Frontal cortex (tissue), 4 donors: ENCODE results near the gene TRAPPC12. TPM values are rescaled to one million over a fixed set of nuclear protein-coding genes. Genes with fewer than 3 reads are reported as not detected.

Source experiments
- DNase-seq, 2 donors: peaks; one replicate each; pipeline ENCODE4 v3.0.0; 2012; ENCODE audit warnings: low spot score in 2 of 2
- FAIRE-seq: peaks from 2 replicates; lab custom pipeline; 2012; peaks lifted over from hg19 to GRCh38; lab: Jason Lieb, UNC
- total RNA-seq: library from RNA; depleted of rRNA; stranded (reverse); fragments of >200 nt; gene quantifications from one replicate; pipeline ENCODE4 v1.2.3, GENCODE V29; 2014
- donor health status: control.
- donor health status: control.
- donor health status: control.

TRAPPC12 gene
- total RNA-seq, 1 donor from 2014 or later: 55.8 TPM

- DNase-seq (no peak), FAIRE-seq (no peak)
These were observed 84.5 kb downstream of the TRAPPC12 start for GRCh38 chr2:3463944-3464343.

- no peak for FAIRE-seq
- no peak for DNase-seq
These were observed 85.0 kb downstream of the TRAPPC12 start for GRCh38 chr2:3464401-3465005.

GRCh38 chr2:3465328-3465727 is 85.8 kb downstream of the TRAPPC12 start:
- DNase-seq (no peak), FAIRE-seq (no peak)

GRCh38 chr2:3465844-3466481 is 86.5 kb downstream of the TRAPPC12 start:
- FAIRE-seq (no peak), DNase-seq (no peak)

- FAIRE-seq (no peak), DNase-seq (no peak)
These were observed 87.0 kb downstream of the TRAPPC12 start for GRCh38 chr2:3466482-3466863.

GRCh38 chr2:3466966-3467365 is 87.5 kb downstream of the TRAPPC12 start:
- no peak for DNase-seq
- no peak for FAIRE-seq

GRCh38 chr2:3467654-3468053 is 88.2 kb downstream of the TRAPPC12 start:
- DNase-seq (no peak), FAIRE-seq (no peak)

GRCh38 chr2:3468296-3468988 is 88.9 kb downstream of the TRAPPC12 start:
- DNase-seq: no peak
- FAIRE-seq: no peak

GRCh38 chr2:3469486-3469885 is 90.0 kb downstream of the TRAPPC12 start:
- DNase-seq: no peak

GRCh38 chr2:3470166-3470651 is 90.7 kb downstream of the TRAPPC12 start:
- no peak for FAIRE-seq
- DNase-seq: no peak

More at GRCh38 chr2:3469486-3469885, 90.0 kb downstream of the TRAPPC12 start:
- no peak for FAIRE-seq

GRCh38 chr2:3470856-3471737 is 91.6 kb downstream of the TRAPPC12 start:
- DNase-seq (no peak), FAIRE-seq (no peak)

GRCh38 chr2:3472296-3472695 is 92.8 kb downstream of the TRAPPC12 start:
- FAIRE-seq: no peak

GRCh38 chr2:3472966-3473365 is 93.5 kb downstream of the TRAPPC12 start:
- no peak for FAIRE-seq
- DNase-seq: no peak

More at GRCh38 chr2:3472296-3472695, 92.8 kb downstream of the TRAPPC12 start:
- DNase-seq: no peak

- FAIRE-seq: no peak
- DNase-seq: no peak
These were observed 96.3 kb downstream of the TRAPPC12 start for GRCh38 chr2:3475771-3476170.

- DNase-seq: peak; percentile 49 to 64
- no peak for FAIRE-seq
These were observed 97.0 kb downstream of the TRAPPC12 start for GRCh38 chr2:3476321-3476984.

GRCh38 chr2:3476985-3477327 is 97.5 kb downstream of the TRAPPC12 start:
- FAIRE-seq (no peak), DNase-seq (peak in 1 of 2 donors; percentile 44)

- FAIRE-seq (no peak), DNase-seq (peak in 1 of 2 donors; percentile 47)
These were observed 99.4 kb downstream of the TRAPPC12 start for GRCh38 chr2:3478846-3479385.

GRCh38 chr2:3479430-3480320 is 100.2 kb downstream of the TRAPPC12 start:
- FAIRE-seq (no peak), DNase-seq (no peak)
